GM18861 (cell line): ENCODE measurements around the gene C15orf61.

Experiments
- ATAC-seq: cut with Tn5 transposase; IDR thresholded peaks from one replicate; pipeline ENCODE4 v1.9.1; 2021; ENCODE audit not compliant: unreplicated experiment

The C15orf61 gene

DNA sequence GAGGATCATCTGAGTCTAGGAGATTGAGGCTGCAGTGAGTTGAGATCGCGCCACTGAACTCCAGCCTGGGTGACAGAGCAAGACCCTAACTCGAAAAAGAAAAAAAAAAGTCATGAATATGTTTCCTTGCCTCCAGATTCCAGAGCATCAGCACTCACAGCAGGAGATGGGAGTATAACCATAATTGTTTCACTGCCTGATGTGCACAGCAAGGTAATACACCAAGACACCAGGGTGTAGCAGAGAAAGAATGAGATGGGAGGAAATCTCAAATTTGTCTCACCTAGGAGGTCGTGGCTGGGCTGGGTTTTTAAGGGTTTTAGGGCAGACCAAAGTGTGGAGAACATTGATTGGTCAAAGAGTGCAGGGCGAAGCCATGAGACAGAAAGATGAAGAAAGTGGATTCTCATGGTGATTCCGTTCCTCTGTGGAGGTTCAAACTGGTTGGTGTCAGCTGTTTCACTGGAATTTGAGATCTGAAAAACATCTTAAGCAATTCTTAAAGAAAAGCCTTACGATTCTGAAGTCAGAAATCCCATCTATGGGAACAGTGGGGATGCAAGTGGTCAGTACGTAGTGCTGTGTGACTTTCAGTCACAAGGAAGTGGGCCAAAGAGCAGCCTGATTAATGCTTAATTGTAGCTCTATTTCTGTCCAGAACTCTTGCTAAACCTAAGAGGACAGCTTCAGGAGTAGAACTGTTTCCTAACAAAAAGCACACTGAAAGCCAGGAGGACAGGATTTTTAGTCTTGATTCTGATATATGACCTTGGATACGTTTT is 7.8 kb upstream of the C15orf61 start:
- no peak for ATAC-seq

DNA sequence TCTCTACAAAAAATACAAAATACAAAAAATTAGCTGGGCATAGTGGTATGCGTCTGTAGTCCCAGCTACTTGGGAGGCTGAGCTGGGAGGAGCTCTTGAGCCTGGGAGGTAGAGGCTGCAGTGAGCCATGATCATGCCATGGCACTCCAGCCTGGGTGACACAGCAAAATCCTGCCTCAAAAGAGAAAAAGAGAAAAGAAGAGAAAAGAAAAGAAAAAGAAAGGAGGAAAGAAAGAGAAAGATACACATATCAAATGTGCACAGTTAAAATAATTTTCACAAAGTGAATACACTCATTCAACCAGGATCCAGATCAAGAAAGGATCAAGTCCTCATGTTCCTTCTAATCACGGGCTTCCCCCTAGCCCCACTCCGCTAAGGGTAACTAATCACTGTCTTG is 5.8 kb upstream of the C15orf61 start:
- ATAC-seq, result no peak

DNA sequence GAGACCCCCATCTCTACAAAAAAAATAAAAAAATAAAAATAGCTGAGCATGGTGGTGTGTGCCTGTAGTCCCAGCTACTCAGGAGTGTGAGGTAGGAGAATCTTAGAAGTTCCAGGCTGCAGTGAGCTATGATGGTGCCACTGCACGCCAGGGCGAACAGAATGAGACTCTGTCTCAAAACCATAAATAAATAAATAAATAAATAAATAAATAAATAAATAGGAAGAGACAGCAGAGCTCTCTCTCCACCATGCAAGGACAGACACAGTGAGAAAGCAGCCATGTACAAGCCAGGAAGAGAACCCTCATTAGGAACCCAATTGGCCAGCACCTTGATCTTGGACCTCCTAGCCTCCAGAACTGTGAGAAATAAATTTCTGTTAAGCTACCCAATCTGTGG is 5.4 kb upstream of the C15orf61 start:
- ATAC-seq, result no peak

DNA sequence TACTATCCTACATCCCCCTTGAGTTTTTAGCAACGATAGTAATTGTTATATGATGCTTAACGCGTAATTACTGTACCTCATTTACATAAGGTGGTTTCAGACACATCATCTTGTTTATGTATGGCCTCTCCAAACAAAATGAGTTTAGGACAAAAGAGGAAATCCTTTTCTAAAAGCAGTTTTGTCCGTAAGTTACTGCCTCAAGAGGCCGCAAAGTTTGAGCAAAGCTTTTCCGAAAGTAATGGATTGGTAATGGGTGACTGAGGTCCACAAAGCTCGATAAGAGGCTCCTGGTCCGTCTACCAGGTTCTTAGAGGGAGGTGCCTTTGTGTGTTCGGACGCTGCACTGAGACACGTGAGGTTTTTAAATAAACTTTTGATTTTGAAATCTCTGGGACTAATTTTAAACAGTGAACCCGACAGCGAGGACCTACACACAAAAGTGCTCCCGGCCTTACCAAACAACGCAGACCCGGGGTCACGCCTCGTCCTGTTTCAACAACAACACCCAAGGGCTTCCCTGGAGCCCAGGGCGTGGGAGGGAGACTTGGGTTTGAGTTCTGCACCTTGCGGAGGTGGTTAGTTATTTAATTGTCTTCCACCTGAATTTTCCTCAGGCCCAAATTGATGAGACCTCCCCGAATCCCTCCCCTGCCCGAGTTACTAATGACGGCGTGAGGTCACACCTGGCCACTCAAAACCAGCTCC is 456 bp upstream of the C15orf61 start:
- no peak for ATAC-seq

DNA sequence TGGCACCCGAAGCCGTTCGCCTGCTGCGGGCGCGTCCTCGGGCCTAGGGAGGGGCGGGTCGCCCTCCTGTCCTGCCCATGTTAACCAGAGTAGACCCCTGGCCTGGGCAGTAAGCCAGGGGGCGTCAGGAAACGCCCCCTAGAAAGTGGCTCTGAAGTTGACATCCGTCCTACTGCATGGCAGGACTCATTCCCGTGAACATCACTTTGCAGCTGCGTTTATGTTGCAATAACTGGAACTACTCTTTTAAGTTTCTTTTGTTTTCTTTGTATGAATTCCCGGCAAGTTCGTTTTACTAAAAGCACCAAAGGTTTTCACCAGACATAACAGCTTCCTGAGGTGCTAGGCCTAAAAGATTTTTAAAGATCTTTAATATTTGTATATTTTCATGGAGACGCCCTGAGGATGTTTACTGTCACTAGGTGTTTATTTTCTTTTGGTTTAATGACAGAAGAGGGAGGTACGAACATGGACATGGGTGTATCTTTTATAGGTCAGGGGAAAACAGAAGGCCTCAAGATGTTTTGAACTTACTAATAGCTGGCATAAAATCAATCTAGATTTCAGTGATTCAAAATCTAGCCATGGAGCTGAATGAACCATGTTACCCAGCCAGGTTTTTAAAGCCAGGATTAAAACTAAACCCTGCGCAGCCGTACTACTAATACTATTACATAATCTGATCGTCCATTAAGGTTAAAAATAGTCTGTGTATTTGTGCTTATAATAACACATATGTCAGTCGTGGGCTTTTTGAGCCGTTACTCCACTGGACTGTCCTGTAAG is 1.0 kb downstream of the C15orf61 start:
- peak; percentile 15 for ATAC-seq

DNA sequence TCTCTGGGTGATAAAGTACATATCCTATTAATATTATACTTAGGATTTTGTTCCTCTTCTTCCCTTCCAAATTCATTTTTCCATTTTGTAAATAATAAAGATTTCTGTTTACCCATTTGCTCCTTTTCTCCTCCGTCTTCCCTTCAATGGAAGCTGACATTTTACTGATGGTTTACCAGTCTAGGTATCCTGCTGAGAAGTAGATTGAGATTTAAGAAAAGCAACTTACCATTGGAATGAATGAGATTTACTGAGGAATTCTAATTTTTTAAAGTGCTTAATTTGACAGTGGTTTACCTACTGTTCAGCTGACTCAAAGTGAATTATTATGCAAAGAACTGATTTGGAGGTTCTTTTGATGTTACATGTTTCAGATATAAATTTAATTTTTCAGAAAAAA is 2.4 kb downstream of the C15orf61 start:
- ATAC-seq, result no peak

DNA sequence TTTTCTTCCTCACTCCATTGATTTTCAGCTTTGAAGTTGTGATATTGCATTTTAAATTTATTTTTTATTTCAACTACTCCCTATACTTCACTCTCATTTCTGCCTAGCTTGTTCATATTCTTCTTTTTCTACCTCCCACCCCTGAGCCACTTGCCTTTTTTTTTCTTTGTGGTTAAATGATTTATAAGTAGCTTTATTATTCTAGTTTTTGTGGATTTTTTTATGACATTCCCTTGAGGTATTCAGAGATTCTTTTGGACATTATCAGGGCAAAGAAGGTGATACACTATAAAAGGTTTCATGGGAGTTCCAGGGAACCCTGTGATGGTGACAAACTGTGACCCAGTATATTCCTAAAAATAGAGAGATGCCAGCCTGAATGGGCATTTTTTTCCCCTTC is 3.3 kb downstream of the C15orf61 start:
- ATAC-seq, result no peak

DNA sequence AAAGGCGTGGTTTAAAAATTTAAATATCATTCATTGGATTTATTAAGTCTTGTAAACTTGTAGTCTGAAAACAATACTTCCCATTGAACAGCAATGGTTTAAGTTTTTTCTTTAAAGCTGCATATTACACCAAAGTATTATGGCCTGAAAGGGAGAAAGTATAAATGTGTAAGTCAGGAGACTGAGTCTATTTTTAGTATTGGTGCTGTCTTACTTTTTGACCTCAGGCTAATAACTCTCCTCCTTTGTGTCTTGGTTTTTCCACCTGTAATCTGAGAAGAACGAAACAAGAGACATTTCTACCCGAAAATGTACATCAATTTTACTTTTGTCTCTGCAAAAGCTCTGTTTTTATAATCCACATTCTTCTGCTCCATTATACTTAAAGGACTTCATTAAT is 7.6 kb downstream of the C15orf61 start:
- no peak for ATAC-seq

DNA sequence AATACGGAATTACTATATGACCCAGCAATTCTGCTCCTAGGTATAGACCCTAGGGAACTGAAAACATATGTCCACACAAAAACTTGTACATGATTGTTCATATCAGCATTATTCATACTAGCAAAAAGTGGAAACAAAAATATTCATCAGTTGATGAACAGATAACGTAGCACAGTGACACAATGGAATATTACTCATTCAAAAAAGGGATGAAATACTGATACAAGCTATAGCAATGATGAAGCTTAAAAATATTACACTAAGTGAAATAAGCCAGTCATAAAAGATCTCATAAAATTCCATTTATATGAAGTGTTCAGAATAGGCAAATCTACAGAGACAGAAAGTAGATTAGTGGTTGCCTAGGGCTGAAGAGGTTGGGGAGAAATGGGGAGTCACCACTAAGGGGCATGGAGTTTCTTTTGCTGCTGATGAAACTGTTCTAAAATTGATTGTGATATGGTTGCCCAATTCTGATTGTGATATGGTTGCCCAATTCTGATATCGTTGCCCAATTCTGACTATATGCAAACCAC is 10.5 kb downstream of the C15orf61 start:
- no peak for ATAC-seq

DNA sequence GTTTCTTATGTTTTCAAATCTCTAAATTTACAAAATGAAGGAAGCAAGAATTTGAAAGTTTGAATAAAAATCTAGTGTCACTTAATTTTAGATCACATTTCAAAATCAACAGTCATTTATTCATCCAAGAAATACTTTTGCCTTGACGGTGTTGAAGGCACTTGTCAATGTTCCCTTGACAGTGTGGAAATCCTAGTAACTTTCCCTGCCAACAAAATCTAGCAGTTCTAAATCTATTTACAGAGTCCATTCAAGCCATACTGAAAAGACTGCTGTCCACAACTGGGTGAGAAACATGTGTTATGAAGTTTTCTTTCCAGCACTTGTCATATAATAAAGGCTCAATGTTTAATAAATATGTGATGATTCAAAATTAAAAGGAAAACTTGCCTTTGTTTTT is 12.9 kb downstream of the C15orf61 start:
- no peak for ATAC-seq

DNA sequence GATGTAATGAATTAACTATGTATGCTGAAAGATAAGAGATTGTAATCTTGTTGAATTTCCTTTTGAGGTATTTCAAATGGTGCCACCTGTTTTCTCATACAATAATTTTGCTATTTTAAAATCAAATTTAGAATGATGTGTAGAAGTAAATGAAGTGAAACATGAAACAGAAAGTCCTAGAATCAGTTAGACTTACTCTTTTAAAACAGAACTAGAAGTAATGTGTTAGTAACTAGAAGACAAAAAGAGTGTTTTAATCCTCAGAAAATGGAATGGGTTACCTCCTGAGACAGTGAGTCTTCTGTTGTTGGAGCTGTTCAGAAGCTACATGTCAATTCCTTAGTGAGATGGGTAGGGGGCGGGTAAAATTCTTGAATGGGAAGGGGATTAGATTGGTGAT is 13.4 kb downstream of the C15orf61 start:
- ATAC-seq, result no peak

DNA sequence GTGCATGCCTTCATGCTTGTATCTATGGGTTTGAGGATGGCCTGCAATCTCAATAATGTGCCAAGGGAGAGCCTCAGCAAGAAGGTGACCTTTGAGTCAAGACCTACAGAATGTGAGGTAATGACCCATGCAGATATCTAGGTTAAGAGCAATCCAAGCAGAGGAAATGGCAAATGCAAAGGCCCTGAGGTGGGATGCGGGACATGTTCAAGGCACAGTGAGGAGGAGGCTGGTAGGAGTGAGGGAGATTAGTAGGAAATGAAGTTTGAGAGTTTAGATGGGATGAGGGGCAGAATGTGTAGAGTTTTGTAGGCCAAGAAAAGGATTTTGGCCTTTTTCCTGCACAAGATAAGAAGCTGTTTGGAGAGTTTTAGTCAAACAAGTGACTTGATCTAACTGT is 16.8 kb downstream of the C15orf61 start:
- ATAC-seq, result no peak

DNA sequence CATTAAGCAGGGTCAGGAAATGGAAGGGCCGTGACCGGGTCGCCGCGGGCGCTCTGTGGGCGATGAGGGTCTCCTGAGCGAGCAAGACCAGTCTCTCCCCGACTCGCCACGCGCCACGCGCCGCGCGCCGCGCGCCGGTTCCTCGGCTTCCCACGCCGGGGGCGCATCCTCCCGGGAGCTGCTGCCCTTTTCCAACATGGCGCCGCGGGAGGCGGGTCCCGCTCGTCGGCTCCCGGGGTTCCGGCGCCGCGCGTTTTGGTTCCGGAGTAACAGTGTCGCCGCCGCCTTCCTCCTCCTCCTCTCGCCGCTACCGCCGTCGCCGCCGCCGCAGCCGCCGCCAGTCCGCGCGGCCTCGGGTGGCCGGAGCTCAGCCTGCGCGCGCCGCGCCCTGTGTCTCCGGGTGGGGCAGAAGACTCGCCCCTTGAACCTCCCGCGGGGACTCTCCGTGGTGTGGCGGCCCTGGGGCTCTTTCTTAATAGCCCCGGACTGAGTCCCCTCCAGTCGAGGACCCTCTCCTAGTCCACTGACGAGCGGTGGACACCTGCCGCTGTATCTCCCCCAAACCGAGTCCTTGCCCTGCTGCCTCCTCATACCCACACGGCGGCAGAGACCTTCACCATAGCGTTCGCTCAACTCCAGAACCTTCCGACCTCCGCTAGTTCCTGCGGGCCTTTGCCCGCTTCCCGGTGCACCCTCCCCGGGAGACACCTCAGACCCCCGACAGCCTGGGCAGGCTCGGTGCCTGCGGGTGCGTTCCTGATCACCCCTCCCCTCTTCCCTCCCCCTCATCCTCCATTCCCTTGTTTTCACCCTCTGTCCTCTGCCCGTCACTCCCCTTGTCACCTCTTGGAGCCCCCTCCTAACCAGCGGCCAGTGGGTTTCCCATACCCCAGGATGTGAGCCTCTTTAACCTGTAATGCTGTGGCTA is 21.8 kb downstream of the C15orf61 start, which contains the start of gene MAP2K5:
TSS of gene MAP2K5 (plus strand) at position 284 of the 928 bp plus-strand sequence. CDS start at position 917, 633 bp downstream.
- no peak for ATAC-seq

DNA sequence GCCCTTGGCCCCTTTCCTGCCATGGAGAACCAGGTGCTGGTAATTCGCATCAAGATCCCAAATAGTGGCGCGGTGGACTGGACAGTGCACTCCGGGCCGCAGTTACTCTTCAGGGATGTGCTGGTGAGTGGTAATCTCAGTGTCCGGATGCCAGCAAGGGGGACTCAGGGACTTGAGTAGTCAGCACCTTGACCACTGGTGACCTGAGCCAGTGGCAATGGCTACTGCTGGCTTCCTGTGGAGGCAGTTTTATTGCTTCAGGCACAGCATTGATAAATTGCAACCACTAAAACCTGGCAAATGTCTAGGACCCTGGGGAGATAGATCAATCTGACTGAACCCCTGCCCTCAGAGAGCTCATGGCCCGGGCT is 22.4 kb downstream of the C15orf61 start:
- no peak for ATAC-seq

DNA sequence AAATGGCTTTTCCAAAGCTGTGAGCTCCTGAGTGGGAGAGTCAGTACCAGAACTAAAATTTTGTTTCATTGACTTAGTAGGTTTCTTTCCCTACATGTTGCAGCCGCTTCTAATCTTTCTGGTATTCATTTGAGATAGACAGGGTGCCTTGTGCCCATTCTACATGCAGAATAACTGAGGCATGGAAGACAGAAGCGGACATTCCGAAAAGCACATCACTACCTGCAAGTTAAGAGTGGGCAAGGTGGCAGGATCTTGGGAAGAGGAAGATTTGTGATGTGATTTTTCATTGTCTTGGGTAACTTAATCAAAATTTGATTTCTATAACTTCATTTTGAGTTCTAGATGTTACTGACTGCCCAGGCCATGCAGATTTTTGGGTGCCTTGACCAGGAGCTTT is 23.5 kb downstream of the C15orf61 start:
- no peak for ATAC-seq

DNA sequence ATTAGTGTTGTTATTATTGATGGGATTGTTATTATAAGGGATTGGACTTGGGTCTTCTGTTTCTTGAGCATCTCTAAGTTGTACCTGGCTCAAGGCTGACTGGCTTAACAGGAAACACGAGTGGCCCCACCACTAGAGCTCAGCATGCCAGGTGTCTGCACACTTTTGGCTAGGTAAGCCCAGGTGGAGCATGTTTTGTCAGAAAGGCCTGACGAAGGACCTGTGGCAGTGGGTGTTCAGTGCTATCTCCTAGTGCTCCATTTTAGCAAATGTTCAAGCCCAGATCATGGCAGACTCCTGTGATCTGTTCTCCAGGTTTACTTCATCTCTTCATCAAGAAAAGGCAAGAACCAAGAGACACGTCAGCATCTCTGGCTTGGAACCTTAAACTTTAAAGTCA is 24.9 kb downstream of the C15orf61 start:
- ATAC-seq, result no peak

DNA sequence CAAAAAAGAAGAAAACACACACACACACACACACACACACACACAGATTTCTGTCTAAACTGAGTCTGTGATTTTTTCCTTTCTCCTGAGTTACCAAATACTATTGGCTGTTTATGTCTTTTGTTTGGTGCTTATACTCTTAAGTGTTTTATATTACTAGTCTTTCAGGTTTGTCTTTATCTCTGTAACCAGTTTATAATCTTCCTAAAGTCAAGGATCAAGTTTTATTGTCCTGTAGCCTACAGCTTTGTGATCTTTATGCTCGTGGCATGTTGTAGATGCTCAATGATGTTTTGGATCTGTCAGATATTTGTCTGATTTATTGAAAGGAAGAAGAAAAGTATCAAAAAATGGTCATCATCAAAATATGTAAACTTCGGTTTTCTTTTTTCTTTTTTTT is 26.1 kb downstream of the C15orf61 start:
- ATAC-seq, result no peak

DNA sequence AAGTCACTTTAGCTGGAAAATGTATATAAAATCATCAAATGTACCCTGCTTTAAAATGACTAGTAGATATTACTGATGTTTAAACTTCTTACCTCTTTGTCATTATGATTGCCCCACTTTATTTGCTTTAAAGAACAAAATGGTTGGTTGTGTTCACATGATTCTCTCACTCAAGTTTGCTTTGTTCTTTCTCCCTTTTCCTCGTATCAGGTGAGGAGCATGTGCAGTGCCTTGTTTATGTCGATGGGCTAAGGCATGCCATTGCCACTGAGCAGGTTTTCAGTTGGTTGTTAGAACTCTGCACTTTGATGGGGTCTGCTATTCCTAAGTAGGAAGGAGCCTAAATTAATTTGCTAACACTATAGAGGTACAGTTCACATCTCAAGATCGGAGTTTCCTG is 26.9 kb downstream of the C15orf61 start:
- no peak for ATAC-seq

DNA sequence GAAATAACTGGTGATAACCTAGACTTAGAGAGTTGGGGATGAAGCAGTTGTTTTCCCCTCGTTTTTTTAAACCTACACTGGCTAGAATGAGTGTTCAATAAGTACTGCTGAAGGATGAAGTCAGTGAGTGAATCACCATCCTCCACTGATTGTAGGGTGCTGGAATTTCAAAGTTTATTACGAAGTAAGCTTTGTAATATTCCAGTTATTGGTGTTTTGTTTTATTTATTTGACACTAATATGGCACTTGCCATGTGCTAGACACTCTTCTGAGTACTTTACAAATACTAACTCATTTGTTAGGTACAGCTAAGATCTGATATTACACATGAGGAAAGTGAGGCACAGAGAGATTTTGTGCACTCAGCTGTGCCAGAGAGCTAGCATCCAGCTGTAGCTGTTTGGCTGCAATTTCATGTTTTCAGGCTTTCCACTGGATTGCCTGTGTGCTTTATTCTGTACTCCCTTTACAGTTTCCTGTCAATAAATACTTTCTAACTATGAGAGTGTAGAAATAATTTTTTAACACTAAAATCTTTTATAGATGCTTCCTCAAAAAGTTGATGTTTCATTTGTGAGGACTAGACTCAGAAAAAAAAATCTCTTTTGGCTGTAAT is 27.4 kb downstream of the C15orf61 start:
- ATAC-seq, result no peak
